OCI-LY1 (cell line): Measurements from ENCODE around the gene PDE9A.

Experiments used
- H2AFZ ChIP-seq: fragments of 200-600 bp; sonication (generic), shearing (Covaris generic); 2 replicates; pipeline ENCODE4 v1.6.0; 2014; ENCODE audit warnings: antibody characterized with exemption, mild to moderate bottlenecking, low read length
- H3F3A ChIP-seq: fragments of 200-600 bp; sonication (generic), shearing (Covaris generic); 2 replicates; pipeline ENCODE4 v1.6.0; 2014; ENCODE audit warnings: mild to moderate bottlenecking, antibody characterized with exemption, low read length, moderate library complexity; ENCODE audit not compliant: insufficient read depth
- H3K27ac ChIP-seq: fragments of 200-600 bp; sonication (generic); 2 replicates; pipeline ENCODE4 v1.5.1; 2014; ENCODE audit warnings: low read length, mixed run types, mild to moderate bottlenecking, low read depth; ENCODE audit not compliant: poor library complexity, severe bottlenecking
- H3K27me3 ChIP-seq: fragments of 200-600 bp; sonication (generic); 2 replicates; pipeline ENCODE4 v1.6.0; 2014; ENCODE audit warnings: antibody characterized with exemption, mild to moderate bottlenecking, low read length, moderate library complexity; ENCODE audit not compliant: insufficient read depth
- H3K36me3 ChIP-seq: fragments of 200-600 bp; sonication (generic); 2 replicates; pipeline ENCODE4 v1.6.1; 2014; ENCODE audit warnings: mild to moderate bottlenecking, antibody characterized with exemption, low read length, moderate library complexity, mixed read lengths; ENCODE audit not compliant: insufficient read depth
- H3K4me1 ChIP-seq: fragments of 200-600 bp; sonication (generic); 2 replicates; pipeline ENCODE4 v1.5.1; 2014; ENCODE audit warnings: mild to moderate bottlenecking, low read length, moderate library complexity; ENCODE audit not compliant: insufficient read depth, severe bottlenecking
- H3K4me2 ChIP-seq: fragments of 200-600 bp; sonication (generic), shearing (Covaris generic); 2 replicates; pipeline ENCODE4 v1.6.1; 2014; ENCODE audit warnings: low read length
- H3K4me3 ChIP-seq: fragments of 200-600 bp; sonication (generic); 2 replicates; pipeline ENCODE4 v1.5.1; 2014; ENCODE audit warnings: low read length, low read depth, mild to moderate bottlenecking, mixed read lengths; ENCODE audit not compliant: poor library complexity, severe bottlenecking
- H3K79me2 ChIP-seq: fragments of 200-600 bp; shearing (Covaris generic); 2 replicates; pipeline ENCODE4 v1.6.1; 2016; ENCODE audit warnings: mixed run types, low read length, mixed read lengths; ENCODE audit not compliant: insufficient read depth
- H3K9ac ChIP-seq: fragments of 200-600 bp; sonication (generic), shearing (Covaris generic); 2 replicates; pipeline ENCODE4 v1.6.1; 2014; ENCODE audit warnings: mild to moderate bottlenecking, low read length, mixed read lengths
- H3K9me2 ChIP-seq: fragments of 200-600 bp; sonication (generic), shearing (Covaris generic); 2 replicates; pipeline ENCODE4 v1.6.1; 2014; ENCODE audit warnings: low read depth, mild to moderate bottlenecking, low read length, mixed read lengths
- H3K9me3 ChIP-seq: fragments of 200-600 bp; shearing (Covaris generic); 2 replicates; pipeline ENCODE4 v1.6.1; 2014; ENCODE audit warnings: low read length, mixed read lengths
- H4K20me1 ChIP-seq: fragments of 200-600 bp; sonication (generic), shearing (Covaris generic); 2 replicates; pipeline ENCODE4 v1.6.0; 2016; ENCODE audit warnings: mild to moderate bottlenecking, low read length; ENCODE audit not compliant: insufficient read depth
- EZH2 ChIP-seq: fragments of 200-600 bp; sonication (generic), shearing (Covaris generic); IDR thresholded peaks from 2 replicates; pipeline ENCODE4 v1.8.0; 2017; ENCODE audit warnings: borderline replicate concordance, mixed run types, mild to moderate bottlenecking, antibody characterized with exemption, low read length, moderate library complexity, mixed read lengths
- TF ChIP-seq, protein P1 (sequence below): fragments of 200-600 bp; sonication (generic), shearing (Covaris generic); IDR thresholded peaks from 2 replicates; pipeline ENCODE4 v1.5.1; 2017; ENCODE audit warnings: mild to moderate bottlenecking, antibody characterized with exemption, low read length, moderate library complexity, mixed read lengths

The PDE9A gene

DNA sequence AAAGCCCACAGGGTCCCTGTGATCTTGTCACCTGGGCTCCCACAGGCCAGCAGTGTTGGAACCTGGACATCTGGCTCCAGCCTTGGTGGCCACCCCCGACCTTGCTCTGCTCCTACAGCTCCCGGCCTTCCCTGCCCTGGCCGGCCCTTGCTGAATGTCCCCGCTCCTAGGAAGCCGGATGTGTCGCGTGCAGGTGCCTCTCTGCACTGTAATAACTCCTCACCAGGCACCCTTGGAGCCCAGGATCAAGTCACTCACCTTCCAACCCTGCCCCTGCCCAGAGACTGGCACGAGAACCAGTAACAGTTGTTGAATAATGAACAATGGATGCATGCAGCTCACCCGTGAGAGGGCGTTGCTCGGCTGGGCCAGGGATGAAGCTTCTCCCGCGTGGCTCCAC is 12.1 kb downstream of the PDE9A start:
- no peak overlapping the region for H3K27ac ChIP-seq

DNA sequence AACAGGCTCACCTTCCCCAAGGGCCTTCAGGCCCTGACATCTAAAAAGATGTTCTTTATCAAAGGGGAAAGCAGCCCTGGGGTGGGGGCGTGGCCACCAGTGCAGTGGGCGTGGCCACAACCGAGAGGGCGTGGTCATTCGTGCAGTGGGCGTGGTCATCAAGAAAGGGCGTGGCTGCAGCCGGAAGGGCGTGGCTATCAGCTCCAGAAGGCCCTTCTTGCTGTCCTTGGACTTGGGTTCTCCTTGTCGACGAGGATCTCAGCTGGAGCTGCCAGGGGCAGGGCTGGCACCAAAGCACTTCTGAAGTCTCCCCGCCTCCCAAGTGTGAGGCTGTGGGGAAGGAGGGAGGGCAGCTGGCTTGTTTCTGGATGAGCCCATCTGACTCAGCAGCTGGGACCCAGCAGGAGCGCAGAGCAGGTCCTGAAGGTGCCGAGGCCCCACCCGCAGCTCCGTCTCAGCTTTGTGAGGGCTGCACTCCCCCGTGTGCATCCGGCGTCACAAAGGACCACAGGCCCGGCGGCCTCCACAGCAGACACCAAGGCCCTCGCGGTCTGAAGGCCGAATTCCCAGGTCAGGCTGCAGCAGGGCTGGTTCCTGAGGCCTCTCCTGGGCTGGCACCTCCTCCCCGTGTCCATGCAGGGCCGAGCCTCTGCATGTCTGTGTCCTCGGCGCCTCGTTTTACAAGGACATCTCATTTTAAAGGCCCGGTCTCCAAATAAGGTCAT is 12.8 kb downstream of the PDE9A start:
- H3K9me2 ChIP-seq, result no peaks in the 10 kb centered on the region
- no peak overlapping the region for H2AFZ ChIP-seq
- TF ChIP-seq EZH2, result no peak
- TF ChIP-seq, protein P1, sequence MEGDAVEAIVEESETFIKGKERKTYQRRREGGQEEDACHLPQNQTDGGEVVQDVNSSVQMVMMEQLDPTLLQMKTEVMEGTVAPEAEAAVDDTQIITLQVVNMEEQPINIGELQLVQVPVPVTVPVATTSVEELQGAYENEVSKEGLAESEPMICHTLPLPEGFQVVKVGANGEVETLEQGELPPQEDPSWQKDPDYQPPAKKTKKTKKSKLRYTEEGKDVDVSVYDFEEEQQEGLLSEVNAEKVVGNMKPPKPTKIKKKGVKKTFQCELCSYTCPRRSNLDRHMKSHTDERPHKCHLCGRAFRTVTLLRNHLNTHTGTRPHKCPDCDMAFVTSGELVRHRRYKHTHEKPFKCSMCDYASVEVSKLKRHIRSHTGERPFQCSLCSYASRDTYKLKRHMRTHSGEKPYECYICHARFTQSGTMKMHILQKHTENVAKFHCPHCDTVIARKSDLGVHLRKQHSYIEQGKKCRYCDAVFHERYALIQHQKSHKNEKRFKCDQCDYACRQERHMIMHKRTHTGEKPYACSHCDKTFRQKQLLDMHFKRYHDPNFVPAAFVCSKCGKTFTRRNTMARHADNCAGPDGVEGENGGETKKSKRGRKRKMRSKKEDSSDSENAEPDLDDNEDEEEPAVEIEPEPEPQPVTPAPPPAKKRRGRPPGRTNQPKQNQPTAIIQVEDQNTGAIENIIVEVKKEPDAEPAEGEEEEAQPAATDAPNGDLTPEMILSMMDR, result no peak
- H4K20me1 ChIP-seq, result no peaks in the 10 kb centered on the region
- H3K27ac ChIP-seq, result no peak overlapping the region
- H3K4me1 ChIP-seq, result peaks cover 3% of the 10 kb centered on the region
- H3K9me3 ChIP-seq, result no peaks in the 10 kb centered on the region
- H3K9ac ChIP-seq, result no peak overlapping the region
- no peak overlapping the region for H3K4me3 ChIP-seq
- H3F3A ChIP-seq, result no peaks in the 10 kb centered on the region
- no peaks in the 10 kb centered on the region for H3K36me3 ChIP-seq
- H3K79me2 ChIP-seq, result no peaks in the 10 kb centered on the region
- H3K4me2 ChIP-seq, result no peak overlapping the region
- no peaks in the 10 kb centered on the region; the same call in 1 of the 2 replicates for H3K27me3 ChIP-seq

More for the DNA sequence above, 12.1 kb downstream of the PDE9A start:
- Histone ChIP-seq H3F3A (no peaks in the 10 kb centered on the region), H3K4me3 (no peak overlapping the region), H3K9ac (no peak overlapping the region), H3K36me3 (no peaks in the 10 kb centered on the region), H3K9me2 (no peaks in the 10 kb centered on the region), H3K79me2 (no peaks in the 10 kb centered on the region), H2AFZ (no peak overlapping the region), H3K4me2 (no peak overlapping the region), H3K9me3 (no peaks in the 10 kb centered on the region), H4K20me1 (no peaks in the 10 kb centered on the region), H3K27me3 (no peaks in the 10 kb centered on the region; the same call in 1 of the 2 replicates), H3K4me1 (peaks cover 6% of the 10 kb centered on the region)
- TF ChIP-seq, protein P1, result no peak
- TF ChIP-seq EZH2, result no peak

DNA sequence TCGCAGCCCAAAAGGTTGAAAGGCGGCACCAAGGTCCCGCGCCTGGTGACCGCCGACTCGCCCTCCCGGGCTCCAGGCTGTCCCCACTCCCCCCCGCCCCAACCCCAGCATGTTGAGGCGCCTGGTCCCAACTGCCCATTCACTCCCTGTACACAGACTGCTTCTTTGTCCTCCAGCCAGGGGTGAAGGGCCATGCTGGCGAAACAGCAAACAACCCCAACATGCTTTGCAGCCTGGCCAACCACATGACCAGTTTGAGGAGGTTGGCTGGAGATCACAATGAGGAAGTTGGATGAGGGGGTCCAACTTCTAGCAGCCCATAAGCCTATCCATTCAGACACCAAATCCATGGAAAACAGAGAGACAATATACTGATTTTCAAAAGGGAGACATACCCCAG is 13.5 kb downstream of the PDE9A start:
- Histone ChIP-seq H3K36me3 (no peaks in the 10 kb centered on the region), H3K4me2 (no peak overlapping the region), H3K4me3 (no peak overlapping the region), H3K9ac (no peak overlapping the region), H3K79me2 (no peaks in the 10 kb centered on the region), H4K20me1 (no peaks in the 10 kb centered on the region), H3K4me1 (no peaks in the 10 kb centered on the region), H3K27me3 (no peaks in the 10 kb centered on the region; the same call in 1 of the 2 replicates), H3K27ac (no peak overlapping the region), H3F3A (no peaks in the 10 kb centered on the region), H3K9me2 (no peaks in the 10 kb centered on the region), H2AFZ (no peak overlapping the region), H3K9me3 (no peaks in the 10 kb centered on the region)
- TF ChIP-seq EZH2, result no peak
- TF ChIP-seq, protein P1, result no peak
